HCT116 (cell line): ENCODE measurements around the gene TIPRL.

ENCODE experiments used
- CTCF ChIP-seq, 3 experiments: fragments of 200-600 bp in 1 of 3; sonication (generic) in 1 of 3; IDR thresholded peaks in 2 of 3; conservative IDR thresholded peaks in 1 of 3; 2 replicates each; pipeline ENCODE4 v1.5.1; 2012 to 2017; ENCODE audit warnings: low read depth in 2 of 3, low read length in 2 of 3, antibody characterized with exemption in 1 of 3, borderline replicate concordance in 1 of 3, control low read depth in 1 of 3, mild to moderate bottlenecking in 1 of 3, mixed read lengths in 1 of 3, mixed run types in 1 of 3, moderate library complexity in 1 of 3; ENCODE audit not compliant: insufficient read depth in 1 of 3
- EZH2 ChIP-seq: fragments of 200-600 bp; sonication (generic); IDR thresholded peaks from 2 replicates; pipeline ENCODE4 v1.6.1; 2017; ENCODE audit warnings: antibody characterized with exemption, mixed run types
- MAX ChIP-seq: IDR thresholded peaks from 2 replicates; pipeline ENCODE4 v1.6.1; 2012
- POLR2A ChIP-seq: IDR thresholded peaks from 2 replicates; pipeline ENCODE4 v1.7.0; 2011; ENCODE audit warnings: borderline replicate concordance; ENCODE audit not compliant: insufficient read depth, insufficient read length; ENCODE audit errors: extremely low read depth
- POLR2AphosphoS5 ChIP-seq: IDR thresholded peaks from 2 replicates; pipeline ENCODE4 v1.6.1; 2011; ENCODE audit warnings: mild to moderate bottlenecking, low read depth, low read length, moderate library complexity
- RAD21 ChIP-seq: IDR thresholded peaks from 2 replicates; pipeline ENCODE4 v1.6.1; 2012; ENCODE audit warnings: low read depth, mild to moderate bottlenecking
- REST ChIP-seq: IDR thresholded peaks from 2 replicates; pipeline ENCODE4 v1.6.1; 2012; ENCODE audit warnings: low read depth
- SP1 ChIP-seq: IDR thresholded peaks from 2 replicates; pipeline ENCODE4 v1.6.1; 2012; ENCODE audit warnings: low read depth

- TF ChIP-seq POLR2AphosphoS5, result no peak
- no peak for TF ChIP-seq RAD21
- no peak for TF ChIP-seq SP1
- TF ChIP-seq REST, result no peak
- no peak for TF ChIP-seq CTCF (IDR thresholded peaks at IDR 0.05 in 2 of 3, conservative IDR thresholded peaks at IDR 0.05 in 1 of 3; ENCODE audit: borderline replicate concordance in 1 of 3, insufficient read depth in 1 of 3, low read depth in 2 of 3, low read length in 2 of 3)
- TF ChIP-seq EZH2, result no peak
- no peak for TF ChIP-seq MAX
- no peak for TF ChIP-seq POLR2A
Observed at GRCh38 chr1:168157638-168158037, 21.1 kb upstream of the TIPRL start.
